ENCODE results near the gene MOB1A. TPM values are rescaled to one million over a fixed set of nuclear protein-coding genes. Genes with fewer than 3 reads are reported as not detected.

The MOB1A gene
- total RNA-seq, result 96.7 and 105 TPM in 2 replicates

GRCh38 chr2:74178211-74179062 is at the start of gene MOB1A:
Gene MOB1A (minus strand): TSS chr2:74178879. CDS start chr2:74178674, 205 bp downstream.

GRCh38 chr2:74198461-74199274 is 20.0 kb upstream of the MOB1A start, which contains the start of gene MTHFD2:
Gene MTHFD2 (plus strand): TSS chr2:74198615. CDS start chr2:74198642, 27 bp downstream.

GRCh38 chr2:74147727-74148456 is 30.8 kb downstream of the MOB1A start, which contains the start of gene BOLA3:
Gene BOLA3 (minus strand): TSS chr2:74147912. CDS start chr2:74147874, 38 bp downstream.

Other genes with a start within 250 kb of the MOB1A start
- 4.4 and 5.2 TPM in 2 replicates for gene TET3, start 194.0 kb downstream of the MOB1A start, total RNA-seq
- 10.8 and 11.1 TPM in 2 replicates for gene BOLA3, start 31.0 kb downstream of the MOB1A start, total RNA-seq
- gene MTHFD2, start 19.7 kb upstream of the MOB1A start, total RNA-seq, result 24.2 and 24.6 TPM in 2 replicates
- 0.09 and 0.11 TPM in 2 replicates for gene SLC4A5, start 164.5 kb upstream of the MOB1A start, total RNA-seq
- gene DCTN1, start 201.4 kb upstream of the MOB1A start, total RNA-seq, result 126 and 136 TPM in 2 replicates
- gene C2orf81, start 242.7 kb upstream of the MOB1A start, total RNA-seq, result under 0.01 TPM in 1 of 2 replicates, not detected in the other
- gene WDR54, start 242.9 kb upstream of the MOB1A start, total RNA-seq, result 30.2 and 34.0 TPM in 2 replicates

Data from dermis lymphatic vessel endothelial cell (primary cell).